Ovary (tissue), 9 donors: Measurements from ENCODE around the gene MPRIP. TPM values are rescaled to one million over a fixed set of nuclear protein-coding genes. Genes with fewer than 3 reads are reported as not detected.

Experiments used
- DNase-seq, 5 donors: peaks; one replicate each; pipeline ENCODE4 v3.0.0-alpha.2; 2019 to 2020
- H3K27ac ChIP-seq, 2 donors: fragments of 200-600 bp; one replicate each; pipeline versions ENCODE4 v1.5.1 to v1.8.0; 2019 to 2022
- H3K27me3 ChIP-seq: fragments of 200-600 bp; one replicate; pipeline ENCODE4 v1.8.0; 2022
- H3K36me3 ChIP-seq: fragments of 200-600 bp; sonication (generic); one replicate; pipeline ENCODE4 v1.5.1; 2019
- H3K4me1 ChIP-seq: one replicate; pipeline ENCODE4 v1.8.1; 2013; ENCODE audit warnings: mild to moderate bottlenecking, moderate library complexity; ENCODE audit not compliant: insufficient read depth
- H3K4me3 ChIP-seq: fragments of 200-600 bp; sonication (generic); one replicate; pipeline ENCODE4 v1.5.1; 2017
- H3K9me3 ChIP-seq, 2 donors: fragments of 200-600 bp in 1 of 2; sonication (generic) in 1 of 2; one replicate each; pipeline versions ENCODE4 v1.5.1 to v1.8.1; 2013 to 2019; ENCODE audit warnings: mild to moderate bottlenecking in 1 of 2, moderate library complexity in 1 of 2
- CTCF ChIP-seq, 3 donors: fragments of 450-650 bp in 2 of 3; fragments of 200-600 bp in 1 of 3; IDR thresholded peaks; one replicate each; pipeline versions ENCODE4 v1.5.1 to v1.8.0; 2016 to 2022; ENCODE audit warnings: antibody characterized with exemption in 3 of 3, mild to moderate bottlenecking in 1 of 3
- EP300 ChIP-seq: sonication (generic); formaldehyde crosslinking; IDR thresholded peaks from one replicate; pipeline ENCODE4 v1.6.1; 2017; ENCODE audit warnings: antibody characterized with exemption
- POLR2A ChIP-seq: fragments of 450-650 bp; IDR thresholded peaks from one replicate; pipeline ENCODE4 v1.6.1; 2017; ENCODE audit warnings: antibody characterized with exemption, mild to moderate bottlenecking, moderate library complexity
- WGBS, 3 donors: extraction: QIAGEN DNeasy Blood & Tissue Kit in 1 of 3; methylation state at CpG; one replicate each; pipeline versions ENCODE4 v1.1.5 to v1.1.7; 2013 to 2017; 5-methylcytosine and 5-hydroxymethylcytosine counted together
- intact Hi-C, 4 donors: fragments of 100-400 bp; cut with DNase I; formaldehyde crosslinking; loops; one replicate each; pipeline versions ENCODE4 v1.11.0 to v1.15.1; 2022 to 2023
- polyA plus RNA-seq, 2 donors: library from polyadenylated mRNA; stranded (reverse); fragments of 200-250 nt in 1 of 2; fragments of 350-450 nt in 1 of 2; fragmentation: Illumina TruSeq in 1 of 2; extraction: RNeasy Lipid Tissue Mini Kit (QIAGEN cat#74804) in 1 of 2; gene quantifications; one replicate each; pipeline ENCODE4 v1.2.3, GENCODE V29; 2013 to 2014
- total RNA-seq, 7 donors: library from RNA; depleted of rRNA in 2 of 7; stranded (reverse); fragments of >200 nt in 2 of 7; fragmentation: NEBNext Ultra II Directional in 3 of 7; extraction: Animal tissue kit (Norgen Biotek cat#: 25700) in 3 of 7; gene quantifications; one replicate each; pipeline versions ENCODE4 v1.1.0 to v1.2.4, GENCODE V29; 2016 to 2023
- donor health status: DM: no; HTN: no; CAD: no; lungs with moderate emphysema.
- donor health status: DM: no; HTN: no; CAD: no.
- donor health status: Bipolar disorder and iron deficiency.
- donor health status: DM: yes; HTN: yes; CAD: no.
- donor health status: DM: no; HTN: no; CAD: no.
- donor health status: DM: yes; HTN: yes; CAD: no.

Gene MPRIP
- total and polyA plus RNA-seq, 9 donors = 72.3 to 256 (median 202) TPM

GRCh38 chr17:17109907-17110306 lies 67.7 kb downstream of the MPRIP start:
- H3K27ac ChIP-seq = no peak overlapping the region
- TF ChIP-seq CTCF (IDR thresholded peaks at IDR 0.05) = no peak
- no peak for TF ChIP-seq EP300
- TF ChIP-seq POLR2A = no peak
- H3K9me3 ChIP-seq = no peaks in the 10 kb centered on the region
- no peaks in the 10 kb centered on the region for H3K27me3 ChIP-seq
- no peaks in the 10 kb centered on the region for H3K36me3 ChIP-seq
- H3K4me1 ChIP-seq = peaks cover 40% of the 10 kb centered on the region
- 68 to 75% (median 71%) methylated on average over 5 of the region's 5 CpGs for WGBS, 3 donors
- no peak for DNase-seq
- no peak overlapping the region for H3K4me3 ChIP-seq
- intact Hi-C loops = loop anchor here in 1 of 4 donors (10.0 kb wide), 1 partner anchor 65 kb away; the partner anchor contains the start of gene MPRIP

GRCh38 chr17:17110520-17110919 lies 68.3 kb downstream of the MPRIP start:
- H3K27me3 ChIP-seq = no peaks in the 10 kb centered on the region
- no peaks in the 10 kb centered on the region for H3K36me3 ChIP-seq
- TF ChIP-seq EP300 = no peak
- no peak for TF ChIP-seq CTCF (IDR thresholded peaks at IDR 0.05)
- TF ChIP-seq POLR2A = no peak
- no peak overlapping the region for H3K4me3 ChIP-seq
- 57 to 66% (median 57%) methylated on average over 5 of the region's 5 CpGs for WGBS, 3 donors
- DNase-seq = no peak
- H3K9me3 ChIP-seq = no peaks in the 10 kb centered on the region
- no peak overlapping the region for H3K27ac ChIP-seq
- H3K4me1 ChIP-seq = peaks cover 46% of the 10 kb centered on the region
- intact Hi-C loops = loop anchor here in 1 of 4 donors (10.0 kb wide), 1 partner anchor 66 kb away; the partner anchor contains the start of gene MPRIP

- TF ChIP-seq EP300 (no peak), CTCF (IDR thresholded peaks at IDR 0.05) (no peak), POLR2A (no peak)
- H3K4me3 ChIP-seq = no peak overlapping the region
- H3K36me3 ChIP-seq = no peaks in the 10 kb centered on the region
- no peak for DNase-seq
- peaks cover 47% of the 10 kb centered on the region for H3K4me1 ChIP-seq
- intact Hi-C loops = loop anchor here in 1 of 4 donors (10.0 kb wide), 1 partner anchor 67 kb away; the partner anchor contains the start of gene MPRIP
- H3K27me3 ChIP-seq = no peaks in the 10 kb centered on the region
- H3K9me3 ChIP-seq = no peaks in the 10 kb centered on the region
- no peak overlapping the region for H3K27ac ChIP-seq
- 86 to 89% (median 88%) methylated on average over 26 of the region's 26 CpGs for WGBS, 3 donors
These were observed 69.4 kb downstream of the MPRIP start for GRCh38 chr17:17111401-17112393.

- no peak for DNase-seq
- Histone ChIP-seq H3K27ac (no peak overlapping the region), H3K4me3 (no peak overlapping the region), H3K4me1 (peaks cover 43% of the 10 kb centered on the region), H3K36me3 (no peaks in the 10 kb centered on the region), H3K9me3 (no peaks in the 10 kb centered on the region), H3K27me3 (no peaks in the 10 kb centered on the region)
- no peak for TF ChIP-seq EP300
- no peak for TF ChIP-seq POLR2A
- no peak for TF ChIP-seq CTCF (IDR thresholded peaks at IDR 0.05)
- intact Hi-C loops = loop anchor here in 1 of 4 donors (10.0 kb wide), 1 partner anchor 68 kb away; the partner anchor contains the start of gene MPRIP
- WGBS, 3 donors = 82 to 92% (median 87%) methylated on average over 11 of the region's 11 CpGs
These were observed 70.5 kb downstream of the MPRIP start for GRCh38 chr17:17112628-17113200.
